ENCODE measurements around the gene SLC39A5.

GRCh38 chr12:56224954-56225353, 4.9 kb upstream of the SLC39A5 start:
- no peak for TF ChIP-seq CTCF (IDR thresholded peaks at IDR 0.05)
- TF ChIP-seq POLR2AphosphoS5 (IDR thresholded peaks at IDR 0.05; ENCODE audit: insufficient read depth in 1 of 2, low read depth in 1 of 2), result no peak
